Left lung (tissue), 10 donors: ENCODE measurements around the gene KLHL21. TPM values are rescaled to one million over a fixed set of nuclear protein-coding genes. Genes with fewer than 3 reads are reported as not detected.

Experiments used
- ATAC-seq: fragments of 200-7000 bp; cut with Tn5 transposase; one replicate; pipeline ENCODE4 v1.9.1; 2020; ENCODE audit warnings: moderate library complexity
- DNase-seq, 4 donors: peaks; one replicate each; pipeline ENCODE4 v3.0.0-alpha.2; 2013 to 2020
- H3K27ac ChIP-seq, 2 donors: fragments of 200-600 bp; sonication (generic) in 1 of 2; one replicate each; pipeline versions ENCODE4 v1.5.0 to v1.8.0; 2020 to 2021
- H3K27me3 ChIP-seq, 2 donors: fragments of 200-600 bp; sonication (generic) in 1 of 2; one replicate each; pipeline versions ENCODE4 v1.5.0 to v1.8.0; 2020 to 2021
- H3K36me3 ChIP-seq, 2 donors: fragments of 200-600 bp; sonication (generic) in 1 of 2; one replicate each; pipeline versions ENCODE4 v1.5.0 to v1.8.0; 2020 to 2021
- H3K4me1 ChIP-seq, 2 donors: fragments of 200-600 bp; one replicate each; pipeline ENCODE4 v1.8.0; 2021
- H3K4me3 ChIP-seq, 2 donors: fragments of 200-600 bp; sonication (generic) in 1 of 2; one replicate each; pipeline versions ENCODE4 v1.5.0 to v1.8.0; 2020 to 2021; ENCODE audit warnings: mild to moderate bottlenecking in 1 of 2
- H3K9me3 ChIP-seq, 2 donors: fragments of 200-600 bp; sonication (generic) in 1 of 2; one replicate each; pipeline versions ENCODE4 v1.5.0 to v1.8.0; 2020 to 2021
- CTCF ChIP-seq, 2 donors: fragments of 200-600 bp; sonication (generic) in 1 of 2; IDR thresholded peaks; one replicate each; pipeline versions ENCODE4 v1.5.0 to v1.8.0; 2021; ENCODE audit warnings: antibody characterized with exemption in 2 of 2
- intact Hi-C, 2 donors: fragments of 100-400 bp; cut with DNase I; formaldehyde crosslinking; loops; one replicate each; pipeline versions ENCODE4 v1.11.2 to v1.14.2; 2022
- polyA plus RNA-seq, 6 donors: library from polyadenylated mRNA; unstranded; fragments of 120-200 nt; gene quantifications; one replicate each; pipeline ENCODE4 v1.2.1, GENCODE V29; 2013; ENCODE audit not compliant: insufficient read length in 6 of 6
- total RNA-seq, 2 donors: library from RNA; stranded (reverse); fragmentation: NEBNext Ultra II Directional; extraction: Animal tissue kit (Norgen Biotek cat#: 25700); gene quantifications; one replicate each; pipeline ENCODE4 v1.2.1, GENCODE V29; 2021
- donor health status: DM: no; HTN: yes; CAD: no.
- donor health status: DM: no; HTN: no; CAD: no.

The KLHL21 gene
- total and polyA plus RNA-seq, 8 donors, result 11.0 to 29.2 (median 13.7) TPM

- Histone ChIP-seq H3K27me3 (peaks cover 0 to 9% of the 10 kb centered on the region in 2 donors), H3K9me3 (no peaks in the 10 kb centered on the region), H3K36me3 (peaks cover 0 to 61% of the 10 kb centered on the region in 2 donors), H3K27ac (no peak overlapping the region), H3K4me1 (peaks cover 0 to 8% of the 10 kb centered on the region in 2 donors), H3K4me3 (no peak overlapping the region)
- ATAC-seq, result no peak
- intact Hi-C loops, result no loop called here
- DNase-seq, result no peak
- TF ChIP-seq CTCF (IDR thresholded peaks at IDR 0.05), result no peak
Observed at GRCh38 chr1:6619045-6619444, 16.4 kb upstream of the KLHL21 start.

GRCh38 chr1:6614929-6615785 lies 12.5 kb upstream of the KLHL21 start:
- Histone ChIP-seq H3K27ac (peak overlapping the region; percentile 80 to 90), H3K36me3 (peaks cover 0 to 28% of the 10 kb centered on the region in 2 donors), H3K4me3 (peak overlapping the region; percentile 85 to 95), H3K4me1 (peaks cover 7 to 24% of the 10 kb centered on the region in 2 donors), H3K27me3 (peaks cover 0 to 9% of the 10 kb centered on the region in 2 donors), H3K9me3 (no peaks in the 10 kb centered on the region)
- DNase-seq (peak in 3 of 4 donors; percentile 15 to 85 (median 23)), ATAC-seq (no peak)
- TF ChIP-seq CTCF (IDR thresholded peaks at IDR 0.05), result no peak
- intact Hi-C loops, result no loop called here

DNA sequence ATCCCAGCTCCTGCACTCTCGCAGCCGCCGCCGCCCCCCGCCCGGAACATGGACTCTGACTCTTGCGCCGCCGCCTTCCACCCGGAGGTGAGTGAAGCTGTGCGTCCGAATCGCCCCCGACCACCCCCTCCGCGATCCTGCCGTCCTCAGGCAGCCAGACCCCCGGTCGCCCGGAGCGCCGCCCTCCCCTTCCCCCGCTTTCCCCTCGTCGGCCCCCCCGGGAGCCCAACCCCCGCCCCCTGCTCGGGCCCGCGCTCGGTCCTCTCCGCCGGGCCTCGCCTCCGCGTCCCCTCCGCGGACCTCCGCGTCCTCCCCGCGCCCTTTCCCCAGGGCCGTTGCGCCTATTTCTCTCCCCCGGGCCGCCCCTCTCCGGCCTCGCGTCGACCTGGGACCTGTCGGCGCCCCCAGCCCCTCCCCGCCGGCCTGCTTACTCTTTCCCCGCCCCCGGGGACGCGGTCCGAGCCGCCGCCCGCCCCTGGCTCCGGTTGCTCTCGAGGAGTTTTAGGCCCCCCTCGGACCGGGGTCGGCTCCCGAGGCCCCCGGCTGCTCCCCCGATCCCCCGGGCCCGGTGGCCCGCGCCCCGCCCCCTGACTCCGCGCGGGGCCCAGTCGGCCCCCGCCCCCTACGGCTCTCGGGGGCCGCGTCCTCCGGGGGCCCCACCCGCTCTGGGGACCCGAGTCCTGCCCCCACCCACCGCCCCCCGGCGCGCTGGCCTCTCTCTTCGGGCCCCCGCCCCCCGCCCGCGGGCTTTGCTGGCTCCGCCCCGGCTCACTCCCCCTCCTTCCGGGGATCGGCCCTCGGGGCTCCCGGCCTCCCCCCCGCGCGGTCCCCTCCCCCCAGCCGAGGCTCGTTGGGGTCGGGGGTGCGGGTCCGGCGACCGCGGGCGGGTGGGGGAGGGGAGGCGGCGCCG lies 11.6 kb upstream of the KLHL21 start:
- Histone ChIP-seq H3K9me3 (no peaks in the 10 kb centered on the region), H3K36me3 (peaks cover 0 to 19% of the 10 kb centered on the region in 2 donors), H3K27me3 (peaks cover 0 to 9% of the 10 kb centered on the region in 2 donors), H3K4me3 (peak overlapping the region; percentile 85 to 95), H3K4me1 (peaks cover 7 to 30% of the 10 kb centered on the region in 2 donors), H3K27ac (peak overlapping the region; percentile 80 to 90)
- ATAC-seq, result peak; percentile 3
- DNase-seq, result peak; percentile 28 to 90 (median 66)
- intact Hi-C loops, result no loop called here
- TF ChIP-seq CTCF (IDR thresholded peaks at IDR 0.05), result no peak

- TF ChIP-seq CTCF (IDR thresholded peaks at IDR 0.05), result no peak
- DNase-seq (peak; percentile 97 to 100 (median 100)), ATAC-seq (peak; percentile 98)
- intact Hi-C loops, result no loop called here
- Histone ChIP-seq H3K4me1 (peaks cover 7 to 30% of the 10 kb centered on the region in 2 donors), H3K27ac (peak within 1 kb of the TSS; percentile 90 to 94), H3K27me3 (peaks cover 0 to 9% of the 10 kb centered on the region in 2 donors), H3K9me3 (no peaks in the 10 kb centered on the region), H3K36me3 (peaks cover 0 to 11% of the 10 kb centered on the region in 2 donors), H3K4me3 (peak within 1 kb of the TSS; percentile 85 to 95)
Observed at GRCh38 chr1:6613361-6614018, 10.8 kb upstream of the KLHL21 start, which contains the start of gene PHF13. TSS of gene PHF13 (plus strand) at chr1:6613731. CDS start at chr1:6614067, 336 bp downstream.
